Cardiac fibroblast (primary cell): ENCODE results near the gene RAP1A.
A peak's percentile ranks its signal among the peaks of the same experiment; 100 is the strongest.

Experiments
- DNase-seq, 2 donors: peaks; one replicate each; pipeline versions ENCODE4 v3.0.0 to v3.0.0-alpha.2; 2010; ENCODE audit warnings: low read depth in 2 of 2
- H3K4me3 ChIP-seq, 2 donors: replicated peaks in 1 of 2; 1 replicate in 1 of 2; 2 replicates in 1 of 2; pipeline ENCODE4 v1.5.1; 2011; ENCODE audit warnings: low read depth in 2 of 2, low read length in 2 of 2, mild to moderate bottlenecking in 2 of 2, moderate library complexity in 1 of 2
- CTCF ChIP-seq: IDR thresholded peaks from one replicate; pipeline ENCODE4 v1.5.1; 2011; ENCODE audit warnings: low read depth, mild to moderate bottlenecking, low read length, inconsistent platforms

The RAP1A gene

GRCh38 chr1:111716333-111716732, 96.7 kb downstream of the RAP1A start:
- no peak for TF ChIP-seq CTCF
- DNase-seq: no peak
- no peak overlapping the region for H3K4me3 ChIP-seq

GRCh38 chr1:111717450-111717849, 97.9 kb downstream of the RAP1A start:
- DNase-seq: no peak
- H3K4me3 ChIP-seq: no peak overlapping the region
- no peak for TF ChIP-seq CTCF

- DNase-seq: no peak
- no peak overlapping the region for H3K4me3 ChIP-seq
- no peak for TF ChIP-seq CTCF
Measured at GRCh38 chr1:111719135-111719534, 99.5 kb downstream of the RAP1A start.

GRCh38 chr1:111719674-111720132, 100.1 kb downstream of the RAP1A start:
- no peak overlapping the region for H3K4me3 ChIP-seq

GRCh38 chr1:111720274-111720976, 100.8 kb downstream of the RAP1A start:
- no peak for TF ChIP-seq CTCF
- peak; percentile 29 to 54 for DNase-seq

More at GRCh38 chr1:111719674-111720132, 100.1 kb downstream of the RAP1A start:
- TF ChIP-seq CTCF: no peak
- DNase-seq: peak; percentile 68 to 71

GRCh38 chr1:111720977-111721786, 101.6 kb downstream of the RAP1A start:
- peak in 1 of 2 donors; percentile 42 for DNase-seq
- TF ChIP-seq CTCF: no peak
- no peak overlapping the region for H3K4me3 ChIP-seq

More at GRCh38 chr1:111720274-111720976, 100.8 kb downstream of the RAP1A start:
- no peak overlapping the region for H3K4me3 ChIP-seq
